GM10266 (cell line): ENCODE data around the gene MKLN1.
"Not testable (repeated sequence)": the region's sequence is repeated elsewhere in the genome, so short reads cannot be mapped to it uniquely, and the experiment has no call there.

Experiments used
- DNase-seq: peaks from one replicate; pipeline ENCODE4 v3.0.0; 2012; ENCODE audit errors: extremely low spot score
- CTCF ChIP-seq: IDR thresholded peaks from 2 replicates; pipeline ENCODE4 v1.5.1; 2012; ENCODE audit warnings: mild to moderate bottlenecking, low read depth; ENCODE audit not compliant: control insufficient read depth, insufficient read depth; ENCODE audit errors: missing control alignments

Gene MKLN1

GRCh38 chr7:131501422-131501821 lies 173.7 kb downstream of the MKLN1 start:
- peak; percentile 45 for DNase-seq
- no peak for TF ChIP-seq CTCF

- no peak for TF ChIP-seq CTCF
- DNase-seq = no peak
Measured at GRCh38 chr7:131501930-131502685, 174.4 kb downstream of the MKLN1 start.

GRCh38 chr7:131502810-131503508 lies 175.3 kb downstream of the MKLN1 start:
- no peak for DNase-seq
- no peak for TF ChIP-seq CTCF

- no peak for DNase-seq
- TF ChIP-seq CTCF = no peak
Measured at GRCh38 chr7:131503639-131504038, 176.0 kb downstream of the MKLN1 start.

GRCh38 chr7:131504157-131504899 lies 176.7 kb downstream of the MKLN1 start:
- TF ChIP-seq CTCF = no peak
- DNase-seq = no peak

- not testable (repeated sequence) for DNase-seq
Measured at GRCh38 chr7:131505037-131505620, 177.5 kb downstream of the MKLN1 start.
